ENCODE measurements around the gene RIMS4. TPM values are rescaled to one million over a fixed set of nuclear protein-coding genes. Genes with fewer than 3 reads are reported as not detected.

RIMS4 gene
- polyA plus RNA-seq, 3 donors = not detected

DNA sequence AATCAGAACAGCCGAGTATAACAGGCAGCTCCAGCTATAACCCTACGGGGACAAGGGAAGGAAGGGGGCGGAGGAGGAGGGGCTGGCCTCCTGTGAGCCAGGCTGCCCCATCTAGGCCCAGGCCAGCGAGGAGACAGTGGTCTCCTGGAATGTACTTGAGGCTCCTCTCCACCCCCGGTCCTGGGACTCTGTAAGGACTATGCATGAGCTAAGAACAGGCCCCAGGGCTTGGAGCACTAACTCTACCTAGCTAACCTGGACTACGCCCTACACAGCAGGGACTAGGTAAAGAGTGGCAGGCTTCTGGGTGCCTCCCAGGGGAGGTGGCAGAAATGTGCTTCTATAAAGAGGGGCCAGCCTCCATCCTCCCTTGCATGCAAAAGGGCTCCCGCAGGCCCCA, 55.8 kb downstream of the RIMS4 start:
- no peak overlapping the region for H3K27ac Mint-ChIP-seq
- TF ChIP-seq, protein P1, sequence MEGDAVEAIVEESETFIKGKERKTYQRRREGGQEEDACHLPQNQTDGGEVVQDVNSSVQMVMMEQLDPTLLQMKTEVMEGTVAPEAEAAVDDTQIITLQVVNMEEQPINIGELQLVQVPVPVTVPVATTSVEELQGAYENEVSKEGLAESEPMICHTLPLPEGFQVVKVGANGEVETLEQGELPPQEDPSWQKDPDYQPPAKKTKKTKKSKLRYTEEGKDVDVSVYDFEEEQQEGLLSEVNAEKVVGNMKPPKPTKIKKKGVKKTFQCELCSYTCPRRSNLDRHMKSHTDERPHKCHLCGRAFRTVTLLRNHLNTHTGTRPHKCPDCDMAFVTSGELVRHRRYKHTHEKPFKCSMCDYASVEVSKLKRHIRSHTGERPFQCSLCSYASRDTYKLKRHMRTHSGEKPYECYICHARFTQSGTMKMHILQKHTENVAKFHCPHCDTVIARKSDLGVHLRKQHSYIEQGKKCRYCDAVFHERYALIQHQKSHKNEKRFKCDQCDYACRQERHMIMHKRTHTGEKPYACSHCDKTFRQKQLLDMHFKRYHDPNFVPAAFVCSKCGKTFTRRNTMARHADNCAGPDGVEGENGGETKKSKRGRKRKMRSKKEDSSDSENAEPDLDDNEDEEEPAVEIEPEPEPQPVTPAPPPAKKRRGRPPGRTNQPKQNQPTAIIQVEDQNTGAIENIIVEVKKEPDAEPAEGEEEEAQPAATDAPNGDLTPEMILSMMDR (IDR thresholded peaks at IDR 0.05) = no peak
- H3K27ac ChIP-seq (ENCODE audit: low read depth in 1 of 2, low read length in 2 of 2) = no peak overlapping the region
- intact Hi-C loops (cut with micrococcal nuclease) = no loop called here
- H3K9me3 ChIP-seq (replicated peaks in 1 of 2; ENCODE audit: control insufficient read depth in 1 of 2, insufficient read depth in 1 of 2, low read length in 2 of 2) = no peaks in the 10 kb centered on the region
- WGBS (ENCODE audit: insufficient coverage) = 92% methylated on average over 2 of the region's 7 CpGs
- H3K79me2 ChIP-seq (ENCODE audit: insufficient read depth, low read length) = no peaks in the 10 kb centered on the region
- no peak overlapping the region for H3K9ac ChIP-seq (ENCODE audit: insufficient read depth, low read length, poor library complexity, severe bottlenecking)
- peaks cover 4% of the 10 kb centered on the region for H3K4me1 Mint-ChIP-seq
- H3K27me3 ChIP-seq (ENCODE audit: control insufficient read depth in 2 of 2, insufficient read depth in 2 of 2, low read length in 2 of 2) = peaks cover 0 to 4% of the 10 kb centered on the region in 2 donors
- H3K4me1 ChIP-seq (ENCODE audit: control insufficient read depth in 1 of 2, insufficient read depth in 2 of 2, low read length in 2 of 2) = no peaks in the 10 kb centered on the region
- H3K27me3 Mint-ChIP-seq (ENCODE audit: low read depth in 3 of 3) = peaks cover 1 to 22% (median 9%) of the 10 kb centered on the region in 3 donors
- H2AFZ ChIP-seq (ENCODE audit: insufficient read depth, low read depth, low read length, poor library complexity, severe bottlenecking) = no peak overlapping the region
- H4K20me1 ChIP-seq (ENCODE audit: insufficient read depth, low read length) = no peaks in the 10 kb centered on the region
- no peak overlapping the region for H3K4me3 ChIP-seq (replicated peaks in 1 of 3; ENCODE audit: low read depth in 2 of 3, low read length in 3 of 3)
- no peaks in the 10 kb centered on the region for H3K36me3 Mint-ChIP-seq
- H3K4me3 Mint-ChIP-seq = no peak overlapping the region
- no peak for DNase-seq
- H3K36me3 ChIP-seq (replicated peaks in 1 of 2; ENCODE audit: control insufficient read depth in 1 of 2, insufficient read depth in 2 of 2, low read length in 2 of 2) = no peaks in the 10 kb centered on the region
- peaks cover 0 to 2% (median 0%) of the 10 kb centered on the region in 7 donors for H3K9me3 Mint-ChIP-seq
- no peak overlapping the region for H3K4me2 ChIP-seq (replicated peaks; ENCODE audit: extremely low read depth, low read length, poor library complexity, severe bottlenecking)

DNA sequence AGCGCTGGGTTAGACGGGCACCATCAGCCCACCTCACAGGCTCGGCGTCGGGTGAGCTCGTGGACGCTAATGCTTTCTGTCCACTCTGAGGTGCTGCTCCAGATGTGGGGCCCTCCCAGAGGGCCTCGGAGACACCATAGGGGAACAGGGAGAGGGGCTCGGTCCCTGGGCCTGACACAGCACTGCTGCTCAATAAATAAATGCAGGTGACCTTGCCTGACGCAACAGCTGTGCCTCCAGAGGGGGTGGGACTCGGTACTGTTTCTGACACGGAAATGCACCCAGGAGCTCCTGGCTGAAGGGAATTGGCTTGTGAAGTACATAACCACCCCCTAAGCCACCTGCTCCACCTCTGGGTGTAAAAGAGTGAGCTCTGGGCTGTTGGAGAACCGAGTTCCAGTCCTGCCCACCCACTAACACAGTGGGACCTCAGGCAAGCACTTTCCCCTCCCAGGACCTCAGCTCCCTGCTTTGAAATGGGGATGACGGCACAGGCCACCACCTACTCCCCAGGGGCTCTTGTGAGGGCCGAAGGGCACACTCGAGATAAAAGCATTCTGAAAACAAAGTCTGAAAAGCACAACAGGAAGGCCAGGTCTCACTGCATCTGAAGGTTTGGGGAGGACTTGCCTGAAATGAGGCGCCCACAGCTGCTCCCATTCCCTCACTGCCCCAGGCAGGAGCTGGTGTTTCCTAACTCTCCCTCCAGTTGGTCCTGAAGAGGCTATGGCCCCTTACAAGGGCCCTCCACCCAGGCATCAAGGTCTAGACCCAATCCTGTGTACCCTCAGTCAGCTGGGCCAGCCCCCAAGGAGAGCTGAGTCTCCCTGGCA, 58.0 kb downstream of the RIMS4 start:
- no peak overlapping the region for H3K27ac ChIP-seq (ENCODE audit: low read depth in 1 of 2, low read length in 2 of 2)
- H3K9ac ChIP-seq (ENCODE audit: insufficient read depth, low read length, poor library complexity, severe bottlenecking) = no peak overlapping the region
- no peaks in the 10 kb centered on the region for H3K79me2 ChIP-seq (ENCODE audit: insufficient read depth, low read length)
- 94% methylated on average over 11 of the region's 17 CpGs for WGBS (ENCODE audit: insufficient coverage)
- no peak for DNase-seq
- no peaks in the 10 kb centered on the region for H3K9me3 ChIP-seq (replicated peaks in 1 of 2; ENCODE audit: control insufficient read depth in 1 of 2, insufficient read depth in 1 of 2, low read length in 2 of 2)
- Mint-ChIP-seq H3K9me3 (peaks cover 0 to 6% (median 0%) of the 10 kb centered on the region in 7 donors), H3K27me3 (ENCODE audit: low read depth in 3 of 3) (peaks cover 9 to 34% (median 9%) of the 10 kb centered on the region in 3 donors), H3K4me1 (peaks cover 1% of the 10 kb centered on the region), H3K36me3 (peaks cover 0 to 1% of the 10 kb centered on the region in 2 donors), H3K4me3 (no peak overlapping the region), H3K27ac (no peak overlapping the region)
- no peaks in the 10 kb centered on the region for H3K36me3 ChIP-seq (replicated peaks in 1 of 2; ENCODE audit: control insufficient read depth in 1 of 2, insufficient read depth in 2 of 2, low read length in 2 of 2)
- no peak overlapping the region for H3K4me3 ChIP-seq (replicated peaks in 1 of 3; ENCODE audit: low read depth in 2 of 3, low read length in 3 of 3)
- H2AFZ ChIP-seq (ENCODE audit: insufficient read depth, low read depth, low read length, poor library complexity, severe bottlenecking) = no peak overlapping the region
- H3K4me2 ChIP-seq (replicated peaks; ENCODE audit: extremely low read depth, low read length, poor library complexity, severe bottlenecking) = no peak overlapping the region
- no peaks in the 10 kb centered on the region for H4K20me1 ChIP-seq (ENCODE audit: insufficient read depth, low read length)
- intact Hi-C loops (cut with micrococcal nuclease) = no loop called here
- H3K27me3 ChIP-seq (ENCODE audit: control insufficient read depth in 2 of 2, insufficient read depth in 2 of 2, low read length in 2 of 2) = peaks cover under 1 to 11% of the 10 kb centered on the region in 2 donors
- H3K4me1 ChIP-seq (ENCODE audit: control insufficient read depth in 1 of 2, insufficient read depth in 2 of 2, low read length in 2 of 2) = no peaks in the 10 kb centered on the region
- TF ChIP-seq, protein P1 (IDR thresholded peaks at IDR 0.05) = no peak

Measured in CD14-positive monocyte (primary cell).